OCI-LY3 (cell line): Measurements from ENCODE around the gene BRD4.
A peak's percentile ranks its signal among the peaks of the same experiment; 100 is the strongest.

Experiments
- H2AFZ ChIP-seq: fragments of 200-600, 300-600 bp; shearing (Covaris generic); 2 replicates; pipeline ENCODE4 v1.6.0; 2014; ENCODE audit warnings: antibody characterized with exemption, low read depth, low read length
- H3K27ac ChIP-seq: fragments of 200-600, 300-600 bp; sonication (generic); 2 replicates; pipeline ENCODE4 v1.5.1; 2014; ENCODE audit warnings: mild to moderate bottlenecking, low read length, moderate library complexity, mixed read lengths
- H3K27me3 ChIP-seq: fragments of 200-600, 300-600 bp; sonication (generic); 2 replicates; pipeline ENCODE4 v1.6.1; 2014; ENCODE audit warnings: low read depth, low read length, mixed read lengths
- H3K36me3 ChIP-seq: fragments of 200-600, 300-600 bp; sonication (generic); replicated peaks from 2 replicates; pipeline ENCODE3; 2014; ENCODE audit warnings: low read depth, low read length, mixed read lengths
- H3K4me1 ChIP-seq: fragments of 300-600, 200-600 bp; sonication (generic); 2 replicates; pipeline ENCODE4 v1.6.1; 2014; ENCODE audit warnings: low read length, mixed read lengths
- H3K4me2 ChIP-seq: fragments of 200-600, 300-600 bp; sonication (generic); 2 replicates; pipeline ENCODE4 v1.6.1; 2014; ENCODE audit warnings: low read length, mixed read lengths
- H3K4me3 ChIP-seq: fragments of 300-600, 200-600 bp; sonication (generic); 2 replicates; pipeline ENCODE4 v1.5.1; 2014; ENCODE audit warnings: antibody characterized with exemption, mild to moderate bottlenecking, low read length, moderate library complexity
- H3K79me2 ChIP-seq: fragments of 300-600, 200-600 bp; shearing (Covaris generic); 2 replicates; pipeline ENCODE4 v1.6.1; 2014; ENCODE audit warnings: mild to moderate bottlenecking, low read length, mixed read lengths
- H3K9ac ChIP-seq: fragments of 300-600, 200-600 bp; shearing (Covaris generic); 2 replicates; pipeline ENCODE4 v1.6.0; 2014; ENCODE audit warnings: mild to moderate bottlenecking, low read length, moderate library complexity
- H3K9me3 ChIP-seq: fragments of 200-600, 300-600 bp; shearing (Covaris generic); 2 replicates; pipeline ENCODE4 v1.6.1; 2014; ENCODE audit warnings: low read length, mixed read lengths; ENCODE audit not compliant: insufficient read depth
- H4K20me1 ChIP-seq: fragments of 200-600, 300-600 bp; sonication (generic); 2 replicates; pipeline ENCODE4 v1.6.1; 2016; ENCODE audit warnings: low read length, mixed read lengths; ENCODE audit not compliant: insufficient read depth
- EZH2phosphoT487 ChIP-seq: fragments of 200-600 bp; shearing (Covaris generic); IDR thresholded peaks from 2 replicates; pipeline ENCODE4 v1.6.1; 2018; ENCODE audit warnings: antibody characterized with exemption, mixed run types, low read depth
- TF ChIP-seq, protein P1 (sequence below): fragments of 200-600, 300-600 bp; sonication (generic); IDR thresholded peaks from 2 replicates; pipeline ENCODE4 v1.5.1; 2014; ENCODE audit warnings: antibody characterized with exemption, low read length, low read depth

Gene BRD4

GRCh38 chr19:15379083-15379998 lies 47.0 kb upstream of the BRD4 start, which contains the start of gene AKAP8:
AKAP8 (minus strand) TSS chr19:15379787; CDS start chr19:15379731, 56 bp downstream.
- Histone ChIP-seq H3K9me3 (no peaks in the 10 kb centered on the region), H2AFZ (peak within 1 kb of the TSS; percentile 31; the same call in 1 of the 2 replicates), H3K4me2 (peak within 1 kb of the TSS; percentile 90), H3K36me3 (peaks cover 15% of the 10 kb centered on the region), H3K27ac (peak within 1 kb of the TSS; percentile 83), H3K79me2 (peaks cover 58% of the 10 kb centered on the region), H3K9ac (peak within 1 kb of the TSS; percentile 97), H3K27me3 (no peaks in the 10 kb centered on the region), H3K4me1 (peaks cover 21% of the 10 kb centered on the region), H4K20me1 (peaks cover 27% of the 10 kb centered on the region), H3K4me3 (peak within 1 kb of the TSS; percentile 92)
- TF ChIP-seq, protein P1, sequence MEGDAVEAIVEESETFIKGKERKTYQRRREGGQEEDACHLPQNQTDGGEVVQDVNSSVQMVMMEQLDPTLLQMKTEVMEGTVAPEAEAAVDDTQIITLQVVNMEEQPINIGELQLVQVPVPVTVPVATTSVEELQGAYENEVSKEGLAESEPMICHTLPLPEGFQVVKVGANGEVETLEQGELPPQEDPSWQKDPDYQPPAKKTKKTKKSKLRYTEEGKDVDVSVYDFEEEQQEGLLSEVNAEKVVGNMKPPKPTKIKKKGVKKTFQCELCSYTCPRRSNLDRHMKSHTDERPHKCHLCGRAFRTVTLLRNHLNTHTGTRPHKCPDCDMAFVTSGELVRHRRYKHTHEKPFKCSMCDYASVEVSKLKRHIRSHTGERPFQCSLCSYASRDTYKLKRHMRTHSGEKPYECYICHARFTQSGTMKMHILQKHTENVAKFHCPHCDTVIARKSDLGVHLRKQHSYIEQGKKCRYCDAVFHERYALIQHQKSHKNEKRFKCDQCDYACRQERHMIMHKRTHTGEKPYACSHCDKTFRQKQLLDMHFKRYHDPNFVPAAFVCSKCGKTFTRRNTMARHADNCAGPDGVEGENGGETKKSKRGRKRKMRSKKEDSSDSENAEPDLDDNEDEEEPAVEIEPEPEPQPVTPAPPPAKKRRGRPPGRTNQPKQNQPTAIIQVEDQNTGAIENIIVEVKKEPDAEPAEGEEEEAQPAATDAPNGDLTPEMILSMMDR = no peak
- no peak for TF ChIP-seq EZH2phosphoT487

DNA sequence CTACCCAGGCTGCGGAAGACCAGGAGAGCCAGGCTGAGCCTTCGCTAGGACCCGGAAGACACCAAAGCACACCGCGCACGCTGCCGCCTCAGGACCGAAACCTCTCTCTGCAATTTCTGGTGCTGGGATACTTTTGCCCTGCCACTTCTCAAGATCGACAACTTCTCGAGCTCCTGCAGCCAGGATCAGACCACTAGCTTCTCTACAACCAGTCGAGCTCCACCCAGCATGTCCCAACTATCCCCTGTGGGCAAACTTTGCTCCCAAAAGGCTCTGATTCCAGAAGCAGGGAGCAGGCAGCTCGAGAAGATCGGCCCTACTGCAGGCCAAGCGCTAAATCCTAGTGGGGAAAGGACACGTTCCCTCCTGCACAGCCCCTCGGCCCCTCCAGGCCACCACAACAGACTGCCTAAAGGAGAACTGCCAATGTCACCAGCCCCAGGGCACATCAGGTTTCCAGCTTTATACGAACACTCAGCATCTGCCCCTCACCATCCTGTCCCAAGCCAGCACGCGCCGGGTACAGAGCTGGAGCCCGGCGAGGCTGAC lies 46.3 kb upstream of the BRD4 start:
- Histone ChIP-seq H3K27me3 (no peaks in the 10 kb centered on the region), H3K9ac (peak overlapping the region; percentile 97), H3K36me3 (peaks cover 22% of the 10 kb centered on the region), H3K27ac (peak overlapping the region; percentile 83), H3K4me3 (peak overlapping the region; percentile 92), H3K4me1 (peaks cover 21% of the 10 kb centered on the region), H3K79me2 (peaks cover 65% of the 10 kb centered on the region), H3K4me2 (peak overlapping the region; percentile 90), H4K20me1 (peaks cover 35% of the 10 kb centered on the region), H3K9me3 (no peaks in the 10 kb centered on the region), H2AFZ (no peak overlapping the region; the same call in 1 of the 2 replicates)
- TF ChIP-seq EZH2phosphoT487 = no peak
- TF ChIP-seq, protein P1 = no peak

DNA sequence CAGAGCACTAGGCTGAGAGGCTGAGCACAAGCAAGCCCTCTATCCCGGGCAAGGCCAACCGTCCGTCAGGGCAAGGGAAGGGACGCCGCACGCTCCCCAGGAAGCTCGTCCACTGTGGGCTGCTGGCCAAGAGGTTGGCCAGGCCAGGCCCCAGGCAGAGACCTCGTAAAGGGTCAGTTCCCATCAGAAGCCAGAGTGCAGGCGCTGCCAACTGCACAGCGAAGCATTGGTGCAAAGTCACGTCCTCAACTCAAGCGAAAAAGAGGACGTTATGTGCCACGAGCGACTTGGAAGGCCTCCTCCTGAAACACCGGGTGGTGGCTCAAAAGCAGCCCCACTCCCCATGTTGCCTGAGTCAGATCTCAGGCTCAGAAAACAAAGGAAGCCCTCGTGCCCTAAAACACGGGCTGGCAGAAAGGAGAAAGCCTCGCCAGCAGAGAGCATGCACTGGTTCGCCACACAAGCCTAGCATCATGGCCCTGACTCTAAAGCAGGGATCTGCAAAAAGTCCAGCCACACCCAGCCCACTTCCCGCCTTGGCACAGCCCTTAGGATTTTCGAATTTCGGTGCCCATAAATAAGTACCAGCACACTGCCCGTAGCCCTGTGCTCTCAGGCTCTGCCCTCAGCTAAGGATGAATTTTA lies 42.6 kb upstream of the BRD4 start:
- peaks cover 47% of the 10 kb centered on the region for H3K36me3 ChIP-seq
- peaks cover 84% of the 10 kb centered on the region for H3K79me2 ChIP-seq
- no peak overlapping the region for H3K4me2 ChIP-seq
- TF ChIP-seq, protein P1 = no peak
- no peak for TF ChIP-seq EZH2phosphoT487
- H3K27me3 ChIP-seq = no peaks in the 10 kb centered on the region
- no peak overlapping the region for H3K27ac ChIP-seq
- H3K9me3 ChIP-seq = no peaks in the 10 kb centered on the region
- no peak overlapping the region for H3K4me3 ChIP-seq
- peaks cover 47% of the 10 kb centered on the region for H4K20me1 ChIP-seq
- H3K4me1 ChIP-seq = peaks cover 12% of the 10 kb centered on the region
- H3K9ac ChIP-seq = no peak overlapping the region
- no peak overlapping the region for H2AFZ ChIP-seq
